Measurements from ENCODE around the gene FAM13A.

FAM13A gene

GRCh38 chr4:88792268-88792781, 264.7 kb downstream of the FAM13A start:
- Histone ChIP-seq H3K4me3 (ENCODE audit: low read depth in 1 of 5, low read length in 5 of 5) (no peak overlapping the region), H3K9me3 (ENCODE audit: control insufficient read depth in 5 of 5, low read length in 5 of 5) (peaks cover 0 to 3% (median 0%) of the 10 kb centered on the region in 5 donors), H3K9ac (ENCODE audit: low read length in 5 of 5) (no peak overlapping the region), H3K27ac (ENCODE audit: low read depth, low read length) (peak overlapping the region; percentile 12), H3K27me3 (ENCODE audit: control insufficient read depth in 5 of 5, insufficient read depth in 4 of 5, low read length in 5 of 5) (no peaks in the 10 kb centered on the region), H3K36me3 (ENCODE audit: control insufficient read depth in 5 of 5, insufficient read depth in 5 of 5, low read length in 5 of 5) (peaks cover 15 to 48% (median 23%) of the 10 kb centered on the region in 5 donors), H3K4me1 (ENCODE audit: control insufficient read depth in 5 of 5, insufficient read depth in 5 of 5, low read length in 5 of 5) (peaks cover 0 to under 1% (median 0%) of the 10 kb centered on the region in 5 donors)

GRCh38 chr4:88791274-88791673, 265.7 kb downstream of the FAM13A start:
- peaks cover 18 to 55% (median 31%) of the 10 kb centered on the region in 5 donors for H3K36me3 ChIP-seq (ENCODE audit: control insufficient read depth in 5 of 5, insufficient read depth in 5 of 5, low read length in 5 of 5)
- H3K27ac ChIP-seq (ENCODE audit: low read depth, low read length), result peak overlapping the region; percentile 12
- H3K4me3 ChIP-seq (ENCODE audit: low read depth in 1 of 5, low read length in 5 of 5), result no peak overlapping the region
- H3K4me1 ChIP-seq (ENCODE audit: control insufficient read depth in 5 of 5, insufficient read depth in 5 of 5, low read length in 5 of 5), result no peaks in the 10 kb centered on the region
- H3K27me3 ChIP-seq (ENCODE audit: control insufficient read depth in 5 of 5, insufficient read depth in 4 of 5, low read length in 5 of 5), result no peaks in the 10 kb centered on the region
- H3K9ac ChIP-seq (ENCODE audit: low read length in 5 of 5), result no peak overlapping the region
- H3K9me3 ChIP-seq (ENCODE audit: control insufficient read depth in 5 of 5, low read length in 5 of 5), result no peaks in the 10 kb centered on the region

GRCh38 chr4:88788895-88789294, 268.1 kb downstream of the FAM13A start:
- H3K27ac ChIP-seq (ENCODE audit: low read depth, low read length), result no peak overlapping the region
- peaks cover 35 to 74% (median 54%) of the 10 kb centered on the region in 5 donors for H3K36me3 ChIP-seq (ENCODE audit: control insufficient read depth in 5 of 5, insufficient read depth in 5 of 5, low read length in 5 of 5)
- H3K27me3 ChIP-seq (ENCODE audit: control insufficient read depth in 5 of 5, insufficient read depth in 4 of 5, low read length in 5 of 5), result no peaks in the 10 kb centered on the region

GRCh38 chr4:88788424-88788823, 268.6 kb downstream of the FAM13A start:
- Histone ChIP-seq H3K36me3 (ENCODE audit: control insufficient read depth in 5 of 5, insufficient read depth in 5 of 5, low read length in 5 of 5) (peaks cover 40 to 73% (median 59%) of the 10 kb centered on the region in 5 donors), H3K9ac (ENCODE audit: low read length in 5 of 5) (no peak overlapping the region), H3K4me3 (ENCODE audit: low read depth in 1 of 5, low read length in 5 of 5) (no peak overlapping the region), H3K4me1 (ENCODE audit: control insufficient read depth in 5 of 5, insufficient read depth in 5 of 5, low read length in 5 of 5) (no peaks in the 10 kb centered on the region), H3K9me3 (ENCODE audit: control insufficient read depth in 5 of 5, low read length in 5 of 5) (no peaks in the 10 kb centered on the region), H3K27ac (ENCODE audit: low read depth, low read length) (no peak overlapping the region), H3K27me3 (ENCODE audit: control insufficient read depth in 5 of 5, insufficient read depth in 4 of 5, low read length in 5 of 5) (no peaks in the 10 kb centered on the region)

More at GRCh38 chr4:88788895-88789294, 268.1 kb downstream of the FAM13A start:
- H3K9me3 ChIP-seq (ENCODE audit: control insufficient read depth in 5 of 5, low read length in 5 of 5), result no peaks in the 10 kb centered on the region
- H3K9ac ChIP-seq (ENCODE audit: low read length in 5 of 5), result no peak overlapping the region
- H3K4me3 ChIP-seq (ENCODE audit: low read depth in 1 of 5, low read length in 5 of 5), result no peak overlapping the region
- no peaks in the 10 kb centered on the region for H3K4me1 ChIP-seq (ENCODE audit: control insufficient read depth in 5 of 5, insufficient read depth in 5 of 5, low read length in 5 of 5)

GRCh38 chr4:88786011-88786410, 271.0 kb downstream of the FAM13A start:
- no peaks in the 10 kb centered on the region for H3K4me1 ChIP-seq (ENCODE audit: control insufficient read depth in 5 of 5, insufficient read depth in 5 of 5, low read length in 5 of 5)
- no peak overlapping the region for H3K27ac ChIP-seq (ENCODE audit: low read depth, low read length)
- H3K36me3 ChIP-seq (ENCODE audit: control insufficient read depth in 5 of 5, insufficient read depth in 5 of 5, low read length in 5 of 5), result peaks cover 41 to 66% (median 61%) of the 10 kb centered on the region in 5 donors
- no peaks in the 10 kb centered on the region for H3K9me3 ChIP-seq (ENCODE audit: control insufficient read depth in 5 of 5, low read length in 5 of 5)
- no peak overlapping the region for H3K9ac ChIP-seq (ENCODE audit: low read length in 5 of 5)
- no peaks in the 10 kb centered on the region for H3K27me3 ChIP-seq (ENCODE audit: control insufficient read depth in 5 of 5, insufficient read depth in 4 of 5, low read length in 5 of 5)
- H3K4me3 ChIP-seq (ENCODE audit: low read depth in 1 of 5, low read length in 5 of 5), result no peak overlapping the region

- Histone ChIP-seq H3K4me3 (ENCODE audit: low read depth in 1 of 5, low read length in 5 of 5) (no peak overlapping the region), H3K27ac (ENCODE audit: low read depth, low read length) (no peak overlapping the region), H3K4me1 (ENCODE audit: control insufficient read depth in 5 of 5, insufficient read depth in 5 of 5, low read length in 5 of 5) (peaks cover 0 to 6% (median 0%) of the 10 kb centered on the region in 5 donors), H3K9ac (ENCODE audit: low read length in 5 of 5) (no peak overlapping the region), H3K36me3 (ENCODE audit: control insufficient read depth in 5 of 5, insufficient read depth in 5 of 5, low read length in 5 of 5) (peaks cover 45 to 72% (median 66%) of the 10 kb centered on the region in 5 donors), H3K27me3 (ENCODE audit: control insufficient read depth in 5 of 5, insufficient read depth in 4 of 5, low read length in 5 of 5) (no peaks in the 10 kb centered on the region), H3K9me3 (ENCODE audit: control insufficient read depth in 5 of 5, low read length in 5 of 5) (no peaks in the 10 kb centered on the region)
Observed at GRCh38 chr4:88780389-88780788, 276.6 kb downstream of the FAM13A start.

- Histone ChIP-seq H3K27ac (ENCODE audit: low read depth, low read length) (no peak overlapping the region), H3K4me3 (ENCODE audit: low read depth in 1 of 5, low read length in 5 of 5) (no peak overlapping the region), H3K9ac (ENCODE audit: low read length in 5 of 5) (no peak overlapping the region), H3K27me3 (ENCODE audit: control insufficient read depth in 5 of 5, insufficient read depth in 4 of 5, low read length in 5 of 5) (no peaks in the 10 kb centered on the region), H3K4me1 (ENCODE audit: control insufficient read depth in 5 of 5, insufficient read depth in 5 of 5, low read length in 5 of 5) (peaks cover 0 to 6% (median 0%) of the 10 kb centered on the region in 5 donors), H3K9me3 (ENCODE audit: control insufficient read depth in 5 of 5, low read length in 5 of 5) (no peaks in the 10 kb centered on the region), H3K36me3 (ENCODE audit: control insufficient read depth in 5 of 5, insufficient read depth in 5 of 5, low read length in 5 of 5) (peaks cover 51 to 73% (median 63%) of the 10 kb centered on the region in 5 donors)
Observed at GRCh38 chr4:88779431-88779830, 277.6 kb downstream of the FAM13A start.

GRCh38 chr4:88775529-88775928, 281.5 kb downstream of the FAM13A start:
- Histone ChIP-seq H3K4me3 (ENCODE audit: low read depth in 1 of 5, low read length in 5 of 5) (no peak overlapping the region), H3K4me1 (ENCODE audit: control insufficient read depth in 5 of 5, insufficient read depth in 5 of 5, low read length in 5 of 5) (peaks cover 0 to 6% (median 0%) of the 10 kb centered on the region in 5 donors), H3K36me3 (ENCODE audit: control insufficient read depth in 5 of 5, insufficient read depth in 5 of 5, low read length in 5 of 5) (peaks cover 53 to 76% (median 72%) of the 10 kb centered on the region in 5 donors), H3K9me3 (ENCODE audit: control insufficient read depth in 5 of 5, low read length in 5 of 5) (no peaks in the 10 kb centered on the region), H3K27ac (ENCODE audit: low read depth, low read length) (no peak overlapping the region), H3K9ac (ENCODE audit: low read length in 5 of 5) (no peak overlapping the region), H3K27me3 (ENCODE audit: control insufficient read depth in 5 of 5, insufficient read depth in 4 of 5, low read length in 5 of 5) (no peaks in the 10 kb centered on the region)

- no peak overlapping the region for H3K27ac ChIP-seq (ENCODE audit: low read depth, low read length)
- H3K9ac ChIP-seq (ENCODE audit: low read length in 5 of 5), result no peak overlapping the region
- H3K27me3 ChIP-seq (ENCODE audit: control insufficient read depth in 5 of 5, insufficient read depth in 4 of 5, low read length in 5 of 5), result no peaks in the 10 kb centered on the region
- peaks cover 0 to 6% (median 0%) of the 10 kb centered on the region in 5 donors for H3K4me1 ChIP-seq (ENCODE audit: control insufficient read depth in 5 of 5, insufficient read depth in 5 of 5, low read length in 5 of 5)
- peaks cover 53 to 71% (median 70%) of the 10 kb centered on the region in 5 donors for H3K36me3 ChIP-seq (ENCODE audit: control insufficient read depth in 5 of 5, insufficient read depth in 5 of 5, low read length in 5 of 5)
- H3K4me3 ChIP-seq (ENCODE audit: low read depth in 1 of 5, low read length in 5 of 5), result no peak overlapping the region
- H3K9me3 ChIP-seq (ENCODE audit: control insufficient read depth in 5 of 5, low read length in 5 of 5), result no peaks in the 10 kb centered on the region
Observed at GRCh38 chr4:88775026-88775425, 282.0 kb downstream of the FAM13A start.

- H3K9ac ChIP-seq (ENCODE audit: low read length in 5 of 5), result no peak overlapping the region
- H3K4me3 ChIP-seq (ENCODE audit: low read depth in 1 of 5, low read length in 5 of 5), result no peak overlapping the region
- H3K9me3 ChIP-seq (ENCODE audit: control insufficient read depth in 5 of 5, low read length in 5 of 5), result no peaks in the 10 kb centered on the region
- H3K4me1 ChIP-seq (ENCODE audit: control insufficient read depth in 5 of 5, insufficient read depth in 5 of 5, low read length in 5 of 5), result no peaks in the 10 kb centered on the region
- no peak overlapping the region for H3K27ac ChIP-seq (ENCODE audit: low read depth, low read length)
- no peaks in the 10 kb centered on the region for H3K27me3 ChIP-seq (ENCODE audit: control insufficient read depth in 5 of 5, insufficient read depth in 4 of 5, low read length in 5 of 5)
- H3K36me3 ChIP-seq (ENCODE audit: control insufficient read depth in 5 of 5, insufficient read depth in 5 of 5, low read length in 5 of 5), result peaks cover 35 to 70% (median 54%) of the 10 kb centered on the region in 5 donors
Observed at GRCh38 chr4:88771883-88772450, 285.0 kb downstream of the FAM13A start.
